Measurements from ENCODE around the gene ACO2.

ACO2 gene

DNA sequence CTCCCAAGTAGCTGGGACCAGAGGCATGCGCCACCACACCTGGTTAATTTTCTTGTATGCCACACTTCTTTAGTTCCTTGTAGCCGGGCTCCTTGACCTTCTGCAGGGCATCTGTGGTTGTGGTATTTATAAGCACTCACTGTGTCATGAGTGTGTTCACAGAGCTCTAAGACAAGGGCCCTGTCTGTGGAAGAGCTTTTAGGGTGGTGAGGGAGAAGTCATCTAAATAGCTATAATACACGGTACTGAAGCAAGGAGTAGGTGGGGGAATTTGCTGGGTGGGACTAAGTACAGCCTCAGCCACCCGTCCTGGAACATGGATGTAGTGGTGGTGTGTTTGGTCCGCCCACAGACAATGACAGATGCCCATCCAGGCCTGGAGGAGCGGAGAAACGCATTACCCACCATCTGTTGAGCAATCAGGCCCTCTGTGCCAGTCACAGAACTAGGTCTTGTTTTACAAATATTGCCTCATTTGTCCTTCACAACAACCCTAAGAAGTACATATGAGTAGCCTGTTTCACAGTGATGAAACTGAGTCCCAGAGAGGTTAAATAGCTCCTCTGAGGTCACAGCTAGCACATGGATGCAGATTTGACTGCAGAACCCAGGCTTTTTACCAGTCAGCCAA lies 10.1 kb downstream of the ACO2 start:
- H3K4me3 ChIP-seq (ENCODE audit: low read length): no peak overlapping the region
- peaks cover 3% of the 10 kb centered on the region for H3F3A ChIP-seq (ENCODE audit: control insufficient read depth, insufficient read depth)
- peaks cover 44% of the 10 kb centered on the region for H3K36me3 ChIP-seq (ENCODE audit: control insufficient read depth, low read length)
- peak overlapping the region; percentile 56 for H3K27ac ChIP-seq (ENCODE audit: low read depth, low read length)
- H3K4me2 ChIP-seq (ENCODE audit: low read length): peak overlapping the region; percentile 59
- H3K27me3 ChIP-seq (ENCODE audit: control insufficient read depth, low read length): no peaks in the 10 kb centered on the region
- peaks cover 18% of the 10 kb centered on the region; the same call in 1 of the 2 replicates for H4K20me1 ChIP-seq (ENCODE audit: control insufficient read depth, insufficient read depth, low read depth, low read length)
- no peaks in the 10 kb centered on the region for H3K9me3 ChIP-seq (ENCODE audit: control insufficient read depth, insufficient read depth, low read length)
- no peak for TF ChIP-seq EZH2phosphoT487 (IDR thresholded peaks at IDR 0.05; ENCODE audit: borderline replicate concordance, low read length)
- TF ChIP-seq, protein P1, sequence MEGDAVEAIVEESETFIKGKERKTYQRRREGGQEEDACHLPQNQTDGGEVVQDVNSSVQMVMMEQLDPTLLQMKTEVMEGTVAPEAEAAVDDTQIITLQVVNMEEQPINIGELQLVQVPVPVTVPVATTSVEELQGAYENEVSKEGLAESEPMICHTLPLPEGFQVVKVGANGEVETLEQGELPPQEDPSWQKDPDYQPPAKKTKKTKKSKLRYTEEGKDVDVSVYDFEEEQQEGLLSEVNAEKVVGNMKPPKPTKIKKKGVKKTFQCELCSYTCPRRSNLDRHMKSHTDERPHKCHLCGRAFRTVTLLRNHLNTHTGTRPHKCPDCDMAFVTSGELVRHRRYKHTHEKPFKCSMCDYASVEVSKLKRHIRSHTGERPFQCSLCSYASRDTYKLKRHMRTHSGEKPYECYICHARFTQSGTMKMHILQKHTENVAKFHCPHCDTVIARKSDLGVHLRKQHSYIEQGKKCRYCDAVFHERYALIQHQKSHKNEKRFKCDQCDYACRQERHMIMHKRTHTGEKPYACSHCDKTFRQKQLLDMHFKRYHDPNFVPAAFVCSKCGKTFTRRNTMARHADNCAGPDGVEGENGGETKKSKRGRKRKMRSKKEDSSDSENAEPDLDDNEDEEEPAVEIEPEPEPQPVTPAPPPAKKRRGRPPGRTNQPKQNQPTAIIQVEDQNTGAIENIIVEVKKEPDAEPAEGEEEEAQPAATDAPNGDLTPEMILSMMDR (IDR thresholded peaks at IDR 0.05; ENCODE audit: low read depth, low read length, poor library complexity, severe bottlenecking): no peak
- H3K9me2 ChIP-seq (replicated peaks; ENCODE audit: control insufficient read depth, low read length): no peaks in the 10 kb centered on the region
- H3K79me2 ChIP-seq (ENCODE audit: control insufficient read depth, low read length): peaks cover 96% of the 10 kb centered on the region
- H3K4me1 ChIP-seq (ENCODE audit: control insufficient read depth, low read length): peaks cover 74% of the 10 kb centered on the region

GRCh38 chr22:41479671-41480396 lies 10.9 kb downstream of the ACO2 start:
- Histone ChIP-seq H3K4me1 (ENCODE audit: control insufficient read depth, low read length) (peaks cover 69% of the 10 kb centered on the region), H3K4me3 (ENCODE audit: low read length) (no peak overlapping the region), H4K20me1 (ENCODE audit: control insufficient read depth, insufficient read depth, low read depth, low read length) (peaks cover 18% of the 10 kb centered on the region; the same call in 1 of the 2 replicates), H3K27me3 (ENCODE audit: control insufficient read depth, low read length) (no peaks in the 10 kb centered on the region), H3K36me3 (ENCODE audit: control insufficient read depth, low read length) (peaks cover 44% of the 10 kb centered on the region), H3K9me2 (replicated peaks; ENCODE audit: control insufficient read depth, low read length) (no peaks in the 10 kb centered on the region), H3F3A (ENCODE audit: control insufficient read depth, insufficient read depth) (peaks cover 3% of the 10 kb centered on the region), H3K4me2 (ENCODE audit: low read length) (no peak overlapping the region; the same call in 1 of the 2 replicates), H3K9me3 (ENCODE audit: control insufficient read depth, insufficient read depth, low read length) (no peaks in the 10 kb centered on the region), H3K27ac (ENCODE audit: low read depth, low read length) (no peak overlapping the region), H3K79me2 (ENCODE audit: control insufficient read depth, low read length) (peaks cover 98% of the 10 kb centered on the region)
- TF ChIP-seq, protein P1 (IDR thresholded peaks at IDR 0.05; ENCODE audit: low read depth, low read length, poor library complexity, severe bottlenecking): no peak
- no peak for TF ChIP-seq EZH2phosphoT487 (IDR thresholded peaks at IDR 0.05; ENCODE audit: borderline replicate concordance, low read length)

GRCh38 chr22:41480397-41480735 lies 11.4 kb downstream of the ACO2 start:
- Histone ChIP-seq H3F3A (ENCODE audit: control insufficient read depth, insufficient read depth) (peaks cover 3% of the 10 kb centered on the region), H3K27ac (ENCODE audit: low read depth, low read length) (no peak overlapping the region), H3K9me3 (ENCODE audit: control insufficient read depth, insufficient read depth, low read length) (no peaks in the 10 kb centered on the region), H3K4me2 (ENCODE audit: low read length) (no peak overlapping the region), H3K27me3 (ENCODE audit: control insufficient read depth, low read length) (no peaks in the 10 kb centered on the region), H3K4me3 (ENCODE audit: low read length) (no peak overlapping the region), H3K9me2 (replicated peaks; ENCODE audit: control insufficient read depth, low read length) (no peaks in the 10 kb centered on the region), H3K36me3 (ENCODE audit: control insufficient read depth, low read length) (peaks cover 42% of the 10 kb centered on the region), H3K4me1 (ENCODE audit: control insufficient read depth, low read length) (peaks cover 66% of the 10 kb centered on the region), H4K20me1 (ENCODE audit: control insufficient read depth, insufficient read depth, low read depth, low read length) (peaks cover 18% of the 10 kb centered on the region; the same call in 1 of the 2 replicates), H3K79me2 (ENCODE audit: control insufficient read depth, low read length) (peaks cover 97% of the 10 kb centered on the region)
- TF ChIP-seq, protein P1 (IDR thresholded peaks at IDR 0.05; ENCODE audit: low read depth, low read length, poor library complexity, severe bottlenecking): no peak
- no peak for TF ChIP-seq EZH2phosphoT487 (IDR thresholded peaks at IDR 0.05; ENCODE audit: borderline replicate concordance, low read length)
